H9 (cell line): Measurements from ENCODE around the gene PTCH1. TPM values are rescaled to one million over a fixed set of nuclear protein-coding genes. Genes with fewer than 3 reads are reported as not detected.

Experiments
- DNase-seq: peaks from one replicate; pipeline ENCODE4 v3.0.0-alpha.2; 2017
- H2AFZ ChIP-seq: one replicate; pipeline ENCODE4 v1.6.1; 2013; ENCODE audit warnings: mild to moderate bottlenecking, low read length, control low read depth, moderate library complexity
- H2AK5ac ChIP-seq: 2 replicates; pipeline ENCODE4 v1.6.1; 2013; ENCODE audit warnings: low read length, control low read depth, mixed read lengths; ENCODE audit not compliant: insufficient read length
- H2BK120ac ChIP-seq: one replicate; pipeline ENCODE4 v1.6.1; 2013; ENCODE audit warnings: low read depth, mild to moderate bottlenecking, low read length, control low read depth, inconsistent platforms; ENCODE audit not compliant: poor library complexity, severe bottlenecking
- H2BK12ac ChIP-seq: 2 replicates; pipeline ENCODE4 v1.6.1; 2013; ENCODE audit warnings: low read length, control low read depth, mixed read lengths, low read depth; ENCODE audit not compliant: insufficient read length
- H2BK15ac ChIP-seq: 2 replicates; pipeline ENCODE4 v1.6.1; 2013; ENCODE audit warnings: low read depth, low read length, control low read depth
- H2BK20ac ChIP-seq: one replicate; pipeline ENCODE4 v1.6.1; 2013; ENCODE audit warnings: low read depth, mild to moderate bottlenecking, low read length, control low read depth, inconsistent platforms; ENCODE audit not compliant: poor library complexity, severe bottlenecking
- H2BK5ac ChIP-seq: 2 replicates; pipeline ENCODE4 v1.6.1; 2013; ENCODE audit warnings: low read length, control low read depth, mixed read lengths; ENCODE audit not compliant: insufficient read length
- H3K14ac ChIP-seq: 2 replicates; pipeline ENCODE4 v1.6.1; 2013; ENCODE audit warnings: low read length, control low read depth; ENCODE audit not compliant: insufficient read depth
- H3K18ac ChIP-seq: 2 replicates; pipeline ENCODE4 v1.6.1; 2013; ENCODE audit warnings: low read depth, mild to moderate bottlenecking, mixed read lengths, low read length, control low read depth; ENCODE audit not compliant: insufficient read length
- H3K23ac ChIP-seq: 2 replicates; pipeline ENCODE4 v1.6.1; 2013; ENCODE audit warnings: low read length, control low read depth, mixed read lengths, low read depth; ENCODE audit not compliant: insufficient read length
- H3K23me2 ChIP-seq: 2 replicates; pipeline ENCODE4 v1.6.1; 2013; ENCODE audit warnings: low read depth, mild to moderate bottlenecking, mixed read lengths, low read length, control low read depth; ENCODE audit not compliant: insufficient read length, poor library complexity, severe bottlenecking
- H3K27ac ChIP-seq: 2 replicates; pipeline ENCODE4 v1.5.1; 2013; ENCODE audit warnings: low read length, control low read depth, mixed read lengths, low read depth; ENCODE audit not compliant: insufficient read length
- H3K27me3 ChIP-seq: 2 replicates; pipeline ENCODE4 v1.6.1; 2013; ENCODE audit warnings: low read length, control low read depth, inconsistent platforms; ENCODE audit not compliant: insufficient read depth
- H3K4ac ChIP-seq: 2 replicates; pipeline ENCODE4 v1.6.1; 2013; ENCODE audit warnings: low read depth, mild to moderate bottlenecking, control low read depth, inconsistent platforms, low read length, moderate library complexity
- H3K4me1 ChIP-seq: 2 replicates; pipeline ENCODE4 v1.6.1; 2013; ENCODE audit warnings: low read length, control low read depth, inconsistent platforms; ENCODE audit not compliant: insufficient read depth
- H3K4me2 ChIP-seq: 2 replicates; pipeline ENCODE4 v1.6.1; 2013; ENCODE audit warnings: low read length, control low read depth, mixed read lengths; ENCODE audit not compliant: insufficient read length, insufficient read depth
- H3K56ac ChIP-seq: 2 replicates; pipeline ENCODE4 v1.6.1; 2013; ENCODE audit warnings: low read depth, mild to moderate bottlenecking, mixed read lengths, low read length, control low read depth; ENCODE audit not compliant: insufficient read length
- H3K79me1 ChIP-seq: 2 replicates; pipeline ENCODE4 v1.6.1; 2013; ENCODE audit warnings: low read depth, mild to moderate bottlenecking, moderate library complexity, low read length, control low read depth, inconsistent platforms; ENCODE audit not compliant: insufficient read depth, poor library complexity, severe bottlenecking
- H3K79me2 ChIP-seq: 2 replicates; pipeline ENCODE4 v1.6.1; 2013; ENCODE audit warnings: low read length, control low read depth, inconsistent platforms; ENCODE audit not compliant: insufficient read depth
- H3K9ac ChIP-seq: 2 replicates; pipeline ENCODE4 v1.6.1; 2013; ENCODE audit warnings: low read length, control low read depth, mixed read lengths; ENCODE audit not compliant: insufficient read length; ENCODE audit errors: extremely low read depth
- H3K9me3 ChIP-seq: one replicate; pipeline ENCODE4 v1.6.1; 2013; ENCODE audit warnings: low read depth, low read length, inconsistent platforms; ENCODE audit not compliant: control insufficient read depth
- H3T11ph ChIP-seq: one replicate; pipeline ENCODE4 v1.6.1; 2013; ENCODE audit warnings: mild to moderate bottlenecking, low read length, control low read depth, inconsistent platforms
- H4K20me1 ChIP-seq: one replicate; pipeline ENCODE4 v1.6.1; 2013; ENCODE audit not compliant: control insufficient read depth, insufficient read length, insufficient read depth
- H4K5ac ChIP-seq: 2 replicates; pipeline ENCODE4 v1.6.1; 2013; ENCODE audit warnings: low read depth, mild to moderate bottlenecking, mixed read lengths, low read length, control low read depth; ENCODE audit not compliant: insufficient read length
- H4K8ac ChIP-seq: replicated peaks from 2 replicates; pipeline ENCODE4 v1.6.1; 2013; ENCODE audit warnings: low read length, control low read depth, mixed read lengths, low read depth; ENCODE audit not compliant: insufficient read length
- H4K91ac ChIP-seq: 2 replicates; pipeline ENCODE4 v1.6.1; 2013; ENCODE audit warnings: low read depth, mild to moderate bottlenecking, moderate library complexity, mixed read lengths, low read length, control low read depth; ENCODE audit not compliant: insufficient read length
- H3K27ac Mint-ChIP-seq, 3 experiments: 2 replicates in 2 of 3; 3 replicates in 1 of 3; pipeline ENCODE4 v1.8.0; 2020 to 2021; ENCODE audit warnings: mixed read lengths in 3 of 3, mild to moderate bottlenecking in 1 of 3, moderate library complexity in 1 of 3
- H3K27me3 Mint-ChIP-seq: 2 replicates; pipeline ENCODE4 v1.8.0; 2021; ENCODE audit warnings: low read depth, mild to moderate bottlenecking, moderate library complexity, mixed read lengths
- H3K36me3 Mint-ChIP-seq, 3 experiments: 2 replicates in 2 of 3; 3 replicates in 1 of 3; pipeline ENCODE4 v1.8.0; 2020 to 2021; ENCODE audit warnings: low read depth in 3 of 3, mixed read lengths in 3 of 3; ENCODE audit not compliant: insufficient read depth in 1 of 3
- H3K4me1 Mint-ChIP-seq, 2 experiments: 2 replicates each; pipeline ENCODE4 v1.8.0; 2020; ENCODE audit warnings: mixed read lengths in 2 of 2
- H3K4me3 Mint-ChIP-seq, 2 experiments: 2 replicates in 1 of 2; 3 replicates in 1 of 2; pipeline ENCODE4 v1.8.0; 2020 to 2021; ENCODE audit warnings: mild to moderate bottlenecking in 2 of 2, mixed read lengths in 2 of 2, moderate library complexity in 1 of 2
- H3K9me3 Mint-ChIP-seq, 2 experiments: 2 replicates in 1 of 2; 3 replicates in 1 of 2; pipeline ENCODE4 v1.8.0; 2020; ENCODE audit warnings: mild to moderate bottlenecking in 2 of 2, mixed read lengths in 2 of 2, moderate library complexity in 1 of 2
- CTCF ChIP-seq: fragments of 200-600 bp; sonication (generic); conservative IDR thresholded peaks from 3 replicates; pipeline ENCODE4 v1.8.0; 2021; ENCODE audit warnings: antibody characterized with exemption, mild to moderate bottlenecking
- WGBS: extraction: QIAGEN DNeasy Blood & Tissue Kit; methylation state at CpG from one replicate; pipeline ENCODE4 v1.1.7; 2013; ENCODE audit warnings: missing lambda C conversion rate, low lambda C conversion rate, mixed read lengths; ENCODE audit not compliant: insufficient read length; ENCODE audit errors: extremely low coverage; 5-methylcytosine and 5-hydroxymethylcytosine counted together
- total RNA-seq: library from RNA; stranded (reverse); gene quantifications from 2 replicates; pipeline ENCODE4 v1.2.1, GENCODE V29; 2021

The PTCH1 gene
- total RNA-seq, 1 experiment from 2014 or later = 9.1 TPM

GRCh38 chr9:95483431-95483830, 33.3 kb downstream of the PTCH1 start:
- no peaks in the 10 kb centered on the region for H3K9me3 Mint-ChIP-seq
- no peaks in the 10 kb centered on the region; the same call in 1 of the 2 replicates for H3K79me2 ChIP-seq
- WGBS = no CpG with 5 or more reads among the region's 6 CpGs

More at GRCh38 chr9:95483431-95483830, 33.3 kb downstream of the PTCH1 start:
- Histone ChIP-seq H3K18ac (no peak overlapping the region), H3K56ac (no peak overlapping the region), H3K79me1 (peaks cover 4% of the 10 kb centered on the region), H3K4me1 (peaks cover 8% of the 10 kb centered on the region), H4K5ac (no peak overlapping the region), H4K20me1 (no peaks in the 10 kb centered on the region), H2BK12ac (no peak overlapping the region), H3T11ph (no peak overlapping the region), H3K4ac (no peak overlapping the region), H3K9ac (no peak overlapping the region), H3K27ac (no peak overlapping the region), H2BK15ac (no peak overlapping the region), H2BK20ac (no peak overlapping the region), H2BK5ac (no peak overlapping the region), H3K27me3 (no peaks in the 10 kb centered on the region), H3K23ac (no peak overlapping the region), H3K9me3 (no peaks in the 10 kb centered on the region), H2AK5ac (no peak overlapping the region), H4K8ac (no peak overlapping the region), H3K23me2 (no peaks in the 10 kb centered on the region), H3K14ac (no peak overlapping the region), H3K4me2 (no peak overlapping the region), H2AFZ (no peak overlapping the region), H2BK120ac (no peak overlapping the region), H4K91ac (no peak overlapping the region)
- H3K36me3 Mint-ChIP-seq = peaks cover 5 to 18% (median 5%) of the 10 kb centered on the region in 3 experiments; a peak in 5 of 7 replicates
- H3K27me3 Mint-ChIP-seq = no peaks in the 10 kb centered on the region; the same call in 1 of the 2 replicates
- peak overlapping the region in 2 of 3 experiments; percentile 9 to 83; a peak in 3 of 7 replicates for H3K27ac Mint-ChIP-seq
- no peak overlapping the region for H3K4me3 Mint-ChIP-seq
- no peak for DNase-seq
- TF ChIP-seq CTCF = no peak
- H3K4me1 Mint-ChIP-seq = peaks cover 48 to 58% of the 10 kb centered on the region in 2 experiments
